SK-N-SH (cell line): ENCODE data around the gene UBE2D4.
"Not testable (repeated sequence)": the region's sequence is repeated elsewhere in the genome, so short reads cannot be mapped to it uniquely, and the experiment has no call there.

Experiments
- CTCF ChIP-seq: fragments of 200-600 bp; sonication (generic); IDR thresholded peaks from 2 replicates; pipeline ENCODE4 v1.6.1; 2017; ENCODE audit warnings: antibody characterized with exemption, mild to moderate bottlenecking, moderate library complexity
- EP300 ChIP-seq, 2 experiments: IDR thresholded peaks; 2 replicates each; pipeline versions ENCODE4 v1.4.0 to v1.6.1; 2012; ENCODE audit warnings: borderline replicate concordance in 1 of 2, low read depth in 1 of 2, low read length in 1 of 2
- POLR2AphosphoS5 ChIP-seq: IDR thresholded peaks from 2 replicates; pipeline ENCODE4 v1.6.1; 2012; ENCODE audit warnings: low read depth, low read length
- RXRA ChIP-seq: IDR thresholded peaks from 2 replicates; pipeline ENCODE4 v1.4.0; 2012; ENCODE audit warnings: low read depth, mild to moderate bottlenecking, borderline replicate concordance

GRCh38 chr7:43898571-43898970 is 27.7 kb upstream of the UBE2D4 start:
- TF ChIP-seq POLR2AphosphoS5; EP300 (IDR thresholded peaks at IDR 0.05; ENCODE audit: borderline replicate concordance in 1 of 2, low read depth in 1 of 2, low read length in 1 of 2); RXRA; CTCF: not testable (repeated sequence)
